Endothelial cell of umbilical vein (primary cell): ENCODE data around the gene ZNF148. TPM values are rescaled to one million over a fixed set of nuclear protein-coding genes. Genes with fewer than 3 reads are reported as not detected.

Experiments used
- BruUV-seq: library from RNA; stranded (reverse); fragments of 400-500 nt; replicated peaks from 2 replicates; lab custom pipeline; 2021; lab: Mats Ljungman, UMichigan
- CTCF ChIA-PET: fragments of 300-600, 350-600 bp; sonication (Branson Sonifier 250); formaldehyde crosslinking; loops from one replicate; lab custom pipeline; 2021; ENCODE audit warnings: antibody characterized with exemption, inconsistent platforms; lab: Charles Lee
- POLR2A ChIA-PET: fragments of 300-600, 350-600 bp; sonication (Branson Sonifier 250); formaldehyde crosslinking; loops from one replicate; lab custom pipeline; 2021; ENCODE audit warnings: antibody characterized with exemption, inconsistent platforms; lab: Charles Lee
- DNase-seq: peaks from one replicate; pipeline ENCODE4 v3.0.0-alpha.2; 2011; ENCODE audit warnings: low read depth, low spot score
- FAIRE-seq: peaks from 2 replicates; lab custom pipeline; 2011; peaks lifted over from hg19 to GRCh38; lab: Jason Lieb, UNC
- H2AFZ ChIP-seq: 2 replicates; pipeline ENCODE4 v1.6.0; 2012; ENCODE audit warnings: low read depth, low read length, control low read depth, inconsistent platforms
- H3K27ac ChIP-seq: 2 replicates; pipeline ENCODE4 v1.5.1; 2011; ENCODE audit warnings: low read depth, mild to moderate bottlenecking, control low read depth, low read length, moderate library complexity; ENCODE audit not compliant: insufficient read depth
- H3K27me3 ChIP-seq, 2 experiments: 2 replicates each; pipeline versions ENCODE4 v1.6.0 to v1.6.1; 2011; ENCODE audit warnings: low read length in 2 of 2, mixed read lengths in 1 of 2; ENCODE audit not compliant: control insufficient read depth in 2 of 2, insufficient read depth in 2 of 2
- H3K36me3 ChIP-seq, 2 experiments: 2 replicates in 1 of 2; 3 replicates in 1 of 2; pipeline ENCODE4 v1.5.1; 2011; ENCODE audit warnings: low read length in 2 of 2, mild to moderate bottlenecking in 1 of 2, moderate library complexity in 1 of 2; ENCODE audit not compliant: control insufficient read depth in 2 of 2, insufficient read depth in 2 of 2; ENCODE audit errors: extremely low read depth in 1 of 2
- H3K4me1 ChIP-seq: 3 replicates; pipeline ENCODE4 v1.5.1; 2011; ENCODE audit warnings: mild to moderate bottlenecking, low read length; ENCODE audit not compliant: control insufficient read depth, insufficient read depth; ENCODE audit errors: extremely low read depth
- H3K4me2 ChIP-seq: 2 replicates; pipeline ENCODE4 v1.6.1; 2011; ENCODE audit warnings: low read length, control low read depth, mixed read lengths; ENCODE audit not compliant: insufficient read depth
- H3K4me3 ChIP-seq, 3 experiments: fragments of 200-600 bp in 1 of 3; sonication (generic), shearing (Covaris generic) in 1 of 3; replicated peaks in 1 of 3; 2 replicates each; pipeline ENCODE4 v1.5.1; 2011 to 2016; ENCODE audit warnings: control low read depth in 3 of 3, low read length in 3 of 3, mild to moderate bottlenecking in 2 of 3, inconsistent platforms in 1 of 3, low read depth in 1 of 3, moderate library complexity in 1 of 3; ENCODE audit not compliant: insufficient read depth in 1 of 3
- H3K79me2 ChIP-seq: 2 replicates; pipeline ENCODE4 v1.6.0; 2012; ENCODE audit warnings: low read length, inconsistent platforms; ENCODE audit not compliant: control insufficient read depth, insufficient read depth
- H3K9ac ChIP-seq: replicated peaks from 2 replicates; pipeline ENCODE3; 2011; ENCODE audit warnings: low read length, control low read depth; ENCODE audit not compliant: insufficient read depth; ENCODE audit errors: extremely low read depth
- H3K9me1 ChIP-seq: replicated peaks from 3 replicates; pipeline ENCODE4 v1.6.0; 2011; ENCODE audit warnings: mild to moderate bottlenecking, low read length; ENCODE audit not compliant: control insufficient read depth, insufficient read depth; ENCODE audit errors: extremely low read depth
- H3K9me3 ChIP-seq: replicated peaks from 2 replicates; pipeline ENCODE4 v1.5.1; 2012; ENCODE audit warnings: low read length, inconsistent platforms; ENCODE audit not compliant: control insufficient read depth, insufficient read depth
- H4K20me1 ChIP-seq: replicated peaks from 2 replicates; pipeline ENCODE3; 2011; ENCODE audit warnings: mild to moderate bottlenecking, low read length; ENCODE audit not compliant: control insufficient read depth, insufficient read depth; ENCODE audit errors: extremely low read depth
- CTCF ChIP-seq, 2 donors: IDR thresholded peaks; 1 replicate in 1 of 2; 2 replicates in 1 of 2; pipeline ENCODE4 v1.5.1; 2011; ENCODE audit warnings: low read length in 2 of 2, mild to moderate bottlenecking in 2 of 2, moderate library complexity in 2 of 2, control low read depth in 1 of 2, inconsistent platforms in 1 of 2, low read depth in 1 of 2; ENCODE audit not compliant: insufficient read depth in 1 of 2; ENCODE audit errors: extremely low read depth in 1 of 2
- EZH2 ChIP-seq: IDR thresholded peaks from 2 replicates; pipeline ENCODE4 v1.6.1; 2012; ENCODE audit warnings: borderline replicate concordance, low read depth, mild to moderate bottlenecking, moderate library complexity, low read length, inconsistent platforms; ENCODE audit not compliant: severe bottlenecking
- FOS ChIP-seq: IDR thresholded peaks from 2 replicates; pipeline ENCODE4 v1.6.1; 2011; ENCODE audit warnings: mild to moderate bottlenecking, low read length, moderate library complexity, borderline replicate concordance; ENCODE audit not compliant: insufficient read depth
- GATA2 ChIP-seq: IDR thresholded peaks from 2 replicates; pipeline ENCODE4 v1.7.0; 2011; ENCODE audit warnings: low read depth, mild to moderate bottlenecking, moderate library complexity, mixed read lengths, low read length; ENCODE audit not compliant: insufficient read length, insufficient read depth
- JUN ChIP-seq: IDR thresholded peaks from 2 replicates; pipeline ENCODE4 v1.6.1; 2011; ENCODE audit warnings: borderline replicate concordance, low read depth; ENCODE audit not compliant: insufficient read length, insufficient read depth
- MAX ChIP-seq: IDR thresholded peaks from 2 replicates; pipeline ENCODE4 v1.6.1; 2011; ENCODE audit not compliant: insufficient read depth, insufficient read length
- MYC ChIP-seq: IDR thresholded peaks from one replicate; pipeline ENCODE4 v1.6.1; 2011; ENCODE audit warnings: mild to moderate bottlenecking, low read depth, low read length
- POLR2A ChIP-seq: IDR thresholded peaks from 2 replicates; pipeline ENCODE4 v1.6.1; 2012; ENCODE audit warnings: low read depth, mild to moderate bottlenecking, control low read depth, low read length
- POLR2AphosphoS5 ChIP-seq: IDR thresholded peaks from 2 replicates; pipeline ENCODE4 v1.6.1; 2012; ENCODE audit warnings: low read depth, mild to moderate bottlenecking, control low read depth, low read length, moderate library complexity; ENCODE audit not compliant: insufficient read depth
- dilution Hi-C: fragments of 300-500 bp; cut with MboI; formaldehyde crosslinking; loops from one replicate; pipeline ENCODE4 v1.15.0; 2019; ENCODE audit warnings: low sequenced_read_pairs; ENCODE audit not compliant: extremely low pct_ligation_motif_present
- intact Hi-C: fragments of 100-400 bp; cut with micrococcal nuclease; formaldehyde crosslinking; loops from one replicate; pipeline ENCODE4 v1.10.0; 2022
- polyA plus RNA-seq, 4 experiments: library from polyadenylated mRNA; depleted of rRNA in 3 of 4; stranded (reverse) in 3 of 4; unstranded in 1 of 4; fragments of >200 nt; gene quantifications; 2 replicates each; pipeline versions ENCODE4 v1.2.1 to v1.2.3, GENCODE V29; 2011 to 2012; ENCODE audit warnings: missing spikeins in 1 of 4
- total RNA-seq: library from RNA; stranded (reverse); gene quantifications from 2 replicates; pipeline ENCODE4 v1.2.3, GENCODE V29; 2021

The ZNF148 gene
- total and polyA plus RNA-seq, 2 donors (not counting 3 experiments of a cell fraction or from before 2014, with no cell fraction given) = 8.0 to 41.3 TPM

- H3K9ac ChIP-seq = no peak overlapping the region
- no peak for DNase-seq
- no TSS peak for BruUV-seq
- H3K79me2 ChIP-seq = no peaks in the 10 kb centered on the region
- H4K20me1 ChIP-seq = no peaks in the 10 kb centered on the region
- dilution Hi-C loops = no loop called here
- ChIA-PET CTCF (no interaction called here), POLR2A (no interaction called here)
- H3K4me1 ChIP-seq = no peaks in the 10 kb centered on the region
- no peaks in the 10 kb centered on the region for H3K9me1 ChIP-seq
- H2AFZ ChIP-seq = no peak overlapping the region
- no peak for FAIRE-seq
- TF ChIP-seq POLR2AphosphoS5 (no peak), EZH2 (no peak), JUN (no peak), CTCF (IDR thresholded peaks at IDR 0.05; ENCODE audit: extremely low read depth in 1 of 2, insufficient read depth in 1 of 2, low read depth in 1 of 2, low read length in 2 of 2) (no peak), GATA2 (no peak), MAX (no peak), FOS (no peak), MYC (no peak), POLR2A (no peak)
- no peak overlapping the region for H3K4me2 ChIP-seq
- H3K4me3 ChIP-seq = no peak overlapping the region
- no peaks in the 10 kb centered on the region for H3K36me3 ChIP-seq
- intact Hi-C loops = no loop called here
- no peaks in the 10 kb centered on the region for H3K27me3 ChIP-seq
- no peaks in the 10 kb centered on the region for H3K9me3 ChIP-seq
- no peak overlapping the region for H3K27ac ChIP-seq
These were observed 135.9 kb downstream of the ZNF148 start for GRCh38 chr3:125239266-125239665.
